Hepatocyte (in vitro differentiated cells): ENCODE measurements around the gene ZNF780A. TPM values are rescaled to one million over a fixed set of nuclear protein-coding genes. Genes with fewer than 3 reads are reported as not detected.

ENCODE experiments used
- DNase-seq: peaks from one replicate; pipeline ENCODE4 v3.0.0-alpha.2; 2016; ENCODE audit warnings: low spot score
- H2AFZ ChIP-seq: fragments of 200-600 bp; sonication (generic); 2 replicates; pipeline ENCODE4 v1.6.0; 2016; ENCODE audit warnings: antibody characterized with exemption, mild to moderate bottlenecking
- H3K27ac ChIP-seq: fragments of 200-600 bp; sonication (generic); 2 replicates; pipeline ENCODE4 v1.5.1; 2016; ENCODE audit warnings: mild to moderate bottlenecking
- H3K27me3 ChIP-seq: fragments of 200-600 bp; sonication (generic); 2 replicates; pipeline ENCODE4 v1.6.1; 2016
- H3K36me3 ChIP-seq: fragments of 200-600 bp; sonication (generic); replicated peaks from 2 replicates; pipeline ENCODE4 v1.5.1; 2016; ENCODE audit warnings: low read depth; ENCODE audit not compliant: insufficient read depth
- H3K4me1 ChIP-seq: fragments of 200-600 bp; sonication (generic); 2 replicates; pipeline ENCODE4 v1.5.1; 2016; ENCODE audit warnings: mild to moderate bottlenecking, moderate library complexity; ENCODE audit not compliant: insufficient read depth
- H3K4me2 ChIP-seq: fragments of 200-600 bp; sonication (generic); 2 replicates; pipeline ENCODE4 v1.6.0; 2016
- H3K4me3 ChIP-seq: fragments of 200-600 bp; sonication (generic); 2 replicates; pipeline ENCODE4 v1.5.1; 2016; ENCODE audit warnings: mild to moderate bottlenecking
- H3K79me2 ChIP-seq: fragments of 200-600 bp; sonication (generic); 2 replicates; pipeline ENCODE4 v1.6.0; 2017; ENCODE audit warnings: mild to moderate bottlenecking
- H3K9me2 ChIP-seq: fragments of 200-600 bp; sonication (generic); replicated peaks from 2 replicates; pipeline ENCODE4 v1.6.0; 2017; ENCODE audit warnings: mild to moderate bottlenecking; ENCODE audit not compliant: insufficient read depth
- H3K9me3 ChIP-seq: fragments of 200-600 bp; sonication (generic); 2 replicates; pipeline ENCODE4 v1.5.1; 2016; ENCODE audit warnings: low read depth, mild to moderate bottlenecking
- H4K20me1 ChIP-seq: fragments of 200-600 bp; sonication (generic); 2 replicates; pipeline ENCODE4 v1.6.0; 2016; ENCODE audit warnings: mild to moderate bottlenecking; ENCODE audit not compliant: insufficient read depth, poor library complexity, severe bottlenecking
- CTCF ChIP-seq: fragments of 200-600 bp; sonication (generic); IDR thresholded peaks from 2 replicates; pipeline ENCODE4 v1.5.1; 2016; ENCODE audit warnings: antibody characterized with exemption, mild to moderate bottlenecking; ENCODE audit not compliant: poor library complexity
- EZH2 ChIP-seq: fragments of 200-600 bp; sonication (generic); IDR thresholded peaks from 2 replicates; pipeline ENCODE4 v1.6.1; 2016; ENCODE audit warnings: antibody characterized with exemption, mild to moderate bottlenecking, borderline replicate concordance
- EZH2phosphoT487 ChIP-seq: fragments of 200-600 bp; sonication (generic); IDR thresholded peaks from one replicate; pipeline ENCODE4 v1.6.1; 2018; ENCODE audit warnings: antibody characterized with exemption, mild to moderate bottlenecking, low read depth, moderate library complexity; ENCODE audit not compliant: unreplicated experiment, severe bottlenecking
- whole genome bisulfite sequencing: methylation state at CpG from one replicate; pipeline ENCODE4 v1.1.6; 2016; ENCODE audit warnings: low lambda C conversion rate; ENCODE audit errors: missing lambda C conversion rate; 5-methylcytosine and 5-hydroxymethylcytosine counted together
- polyA plus RNA-seq: library from polyadenylated mRNA; unstranded; fragments of >200 nt; fragmentation: Nextera tagmentation; extraction: Ambion mirVana; gene quantifications from 2 replicates; pipeline ENCODE4 v1.2.1, GENCODE V29; 2016
- total RNA-seq: library from RNA; depleted of rRNA; stranded (reverse); fragments of >200 nt; gene quantifications from 2 replicates; pipeline ENCODE4 v1.2.3, GENCODE V29; 2014

The ZNF780A gene
- 7.3 and 14.9 TPM in 2 replicates for total RNA-seq
- polyA plus RNA-seq, result 4.4 and 6.0 TPM in 2 replicates

DNA sequence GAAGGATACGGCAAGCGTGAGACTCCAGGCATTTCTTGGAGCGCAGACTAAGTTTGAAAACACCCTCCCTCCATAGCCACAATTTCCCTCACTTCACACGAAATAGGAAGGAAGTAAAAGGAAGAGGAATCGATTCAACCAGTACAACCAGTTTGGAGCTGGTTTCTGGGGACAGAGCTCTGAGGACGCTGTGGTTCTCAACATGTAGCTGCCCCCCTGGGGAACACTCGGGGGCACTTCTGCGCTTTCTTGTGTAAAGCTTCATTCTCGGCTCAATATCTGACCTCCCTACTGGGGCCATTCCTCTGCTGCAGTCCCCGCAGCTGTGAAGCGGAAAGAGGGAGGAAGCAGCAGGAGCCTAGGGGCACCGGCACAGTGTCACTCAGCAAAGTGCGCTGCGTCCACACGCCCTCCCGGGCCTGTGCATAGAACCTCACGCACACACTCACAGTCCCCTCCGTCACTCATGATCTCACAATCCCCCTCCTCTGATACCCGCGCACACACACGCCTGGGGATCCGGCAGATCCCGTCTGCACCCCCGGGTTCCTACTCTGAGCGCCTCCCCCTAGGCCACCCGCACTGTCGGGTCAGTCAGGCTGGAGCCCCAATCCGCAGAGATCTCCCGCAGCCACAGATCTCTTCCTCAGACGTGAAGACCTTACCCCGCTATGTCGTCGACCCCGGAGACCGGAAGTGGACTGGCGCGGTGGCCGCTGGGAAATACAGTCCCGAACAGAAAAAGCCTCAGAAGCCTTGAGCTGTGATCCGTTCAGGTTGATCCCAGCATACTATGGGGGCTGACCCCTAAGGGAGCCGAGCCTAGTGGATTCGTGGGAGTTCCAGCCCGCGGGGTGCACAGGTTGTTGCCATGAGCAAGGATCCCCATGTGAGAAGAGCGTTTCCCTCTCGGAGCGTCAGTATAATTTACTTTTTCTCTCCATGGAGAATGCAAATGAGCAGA lies at the start of gene ZNF780A:
Gene ZNF780A (minus strand): TSS at position 703 of the 964 bp plus-strand sequence. CDS start 6,190 bp downstream, outside the sequence.
- Histone ChIP-seq H3K36me3 (no peaks in the 10 kb centered on the region), H4K20me1 (peaks cover 3% of the 10 kb centered on the region), H3K9me3 (no peaks in the 10 kb centered on the region), H2AFZ (peak within 1 kb of the TSS; percentile 97), H3K9me2 (no peaks in the 10 kb centered on the region), H3K4me1 (peaks cover 8% of the 10 kb centered on the region), H3K27ac (peak within 1 kb of the TSS; percentile 98), H3K4me3 (peak within 1 kb of the TSS; percentile 62), H3K27me3 (no peaks in the 10 kb centered on the region), H3K79me2 (peaks cover 45% of the 10 kb centered on the region), H3K4me2 (peak within 1 kb of the TSS; percentile 79)
- DNase-seq, result peak; percentile 80
- no peak for TF ChIP-seq EZH2
- TF ChIP-seq CTCF, result no peak
- TF ChIP-seq EZH2phosphoT487, result no peak
- 1% methylated on average over 46 of the region's 47 CpGs for WGBS

GRCh38 chr19:40139533-40140287 lies 49.0 kb upstream of the ZNF780A start:
- Histone ChIP-seq H4K20me1 (no peaks in the 10 kb centered on the region), H3K4me2 (no peak overlapping the region), H3K79me2 (no peaks in the 10 kb centered on the region), H3K36me3 (no peaks in the 10 kb centered on the region), H3K9me2 (no peaks in the 10 kb centered on the region), H3K9me3 (no peaks in the 10 kb centered on the region), H3K27ac (no peak overlapping the region), H3K27me3 (peaks cover 13% of the 10 kb centered on the region), H2AFZ (no peak overlapping the region), H3K4me1 (no peaks in the 10 kb centered on the region), H3K4me3 (no peak overlapping the region)
- TF ChIP-seq EZH2phosphoT487, result no peak
- TF ChIP-seq CTCF, result peak; percentile 85
- no peak for TF ChIP-seq EZH2
- 33% methylated on average over 7 of the region's 7 CpGs for WGBS
- DNase-seq, result peak; percentile 67

GRCh38 chr19:40136818-40137217 lies 46.1 kb upstream of the ZNF780A start:
- no peak overlapping the region for H3K4me3 ChIP-seq
- peak; percentile 2 for TF ChIP-seq CTCF
- no peak for TF ChIP-seq EZH2phosphoT487
- no peaks in the 10 kb centered on the region for H3K4me1 ChIP-seq
- no peak overlapping the region for H2AFZ ChIP-seq
- H3K79me2 ChIP-seq, result no peaks in the 10 kb centered on the region
- no peaks in the 10 kb centered on the region for H3K9me2 ChIP-seq
- no peaks in the 10 kb centered on the region for H3K9me3 ChIP-seq
- no peaks in the 10 kb centered on the region for H4K20me1 ChIP-seq
- DNase-seq, result no peak
- H3K27me3 ChIP-seq, result peaks cover 13% of the 10 kb centered on the region
- no peaks in the 10 kb centered on the region for H3K36me3 ChIP-seq
- H3K4me2 ChIP-seq, result no peak overlapping the region
- 83% methylated on average over 5 of the region's 5 CpGs for WGBS
- H3K27ac ChIP-seq, result no peak overlapping the region
